ENCODE data around the gene CD2AP.

Gene CD2AP

GRCh38 chr6:47663462-47664216 lies 186.1 kb downstream of the CD2AP start:
- no peak for TF ChIP-seq GATA1 (IDR thresholded peaks at IDR 0.05; ENCODE audit: low read depth, low read length)
- TF ChIP-seq POLR2A (IDR thresholded peaks at IDR 0.05; ENCODE audit: low read length), result no peak
- DNase-seq, result no peak

- DNase-seq, result no peak
- TF ChIP-seq GATA1 (IDR thresholded peaks at IDR 0.05; ENCODE audit: low read depth, low read length) (no peak), POLR2A (IDR thresholded peaks at IDR 0.05; ENCODE audit: low read length) (no peak)
These were observed 187.5 kb downstream of the CD2AP start for GRCh38 chr6:47665112-47665511.

- no peak for DNase-seq
- no peak for TF ChIP-seq GATA1 (IDR thresholded peaks at IDR 0.05; ENCODE audit: low read depth, low read length)
These were observed 192.3 kb downstream of the CD2AP start for GRCh38 chr6:47669684-47670513.

GRCh38 chr6:47670851-47671250 lies 193.3 kb downstream of the CD2AP start:
- TF ChIP-seq GATA1 (IDR thresholded peaks at IDR 0.05; ENCODE audit: low read depth, low read length) (no peak), POLR2A (IDR thresholded peaks at IDR 0.05; ENCODE audit: low read length) (no peak)
- no peak for DNase-seq

- no peak for TF ChIP-seq GATA1 (IDR thresholded peaks at IDR 0.05; ENCODE audit: low read depth, low read length)
- TF ChIP-seq POLR2A (IDR thresholded peaks at IDR 0.05; ENCODE audit: low read length), result no peak
- no peak for DNase-seq
These were observed 194.2 kb downstream of the CD2AP start for GRCh38 chr6:47671777-47672176.

GRCh38 chr6:47672816-47673215 lies 195.2 kb downstream of the CD2AP start:
- TF ChIP-seq GATA1 (IDR thresholded peaks at IDR 0.05; ENCODE audit: low read depth, low read length) (no peak), POLR2A (IDR thresholded peaks at IDR 0.05; ENCODE audit: low read length) (no peak)
- DNase-seq, result no peak

- no peak for TF ChIP-seq GATA1 (IDR thresholded peaks at IDR 0.05; ENCODE audit: low read depth, low read length)
- TF ChIP-seq POLR2A (IDR thresholded peaks at IDR 0.05; ENCODE audit: low read length), result no peak
- DNase-seq, result no peak
These were observed 197.1 kb downstream of the CD2AP start for GRCh38 chr6:47674673-47675072.
